NCI-H446 treated with DMSO at 0.1 percent for 48 hours (cell line): ENCODE measurements around the gene FGF10.

Experiments used
- DNase-seq: peaks from one replicate; lab custom pipeline; 2025; lab: John Stamatoyannopoulos, UW

FGF10 gene

GRCh38 chr5:44356231-44356630 lies 33.0 kb downstream of the FGF10 start:
- no peak for DNase-seq

GRCh38 chr5:44345871-44346270 lies 43.3 kb downstream of the FGF10 start:
- no peak for DNase-seq

GRCh38 chr5:44336708-44337107 lies 52.5 kb downstream of the FGF10 start:
- no peak for DNase-seq

GRCh38 chr5:44334622-44335021 lies 54.6 kb downstream of the FGF10 start:
- no peak for DNase-seq

- DNase-seq, result peak; percentile 70
These were observed 56.8 kb downstream of the FGF10 start for GRCh38 chr5:44332285-44332971.

GRCh38 chr5:44331471-44332050 lies 57.7 kb downstream of the FGF10 start:
- no peak for DNase-seq

- no peak for DNase-seq
These were observed 59.5 kb downstream of the FGF10 start for GRCh38 chr5:44329716-44330115.

- DNase-seq, result no peak
These were observed 68.0 kb downstream of the FGF10 start for GRCh38 chr5:44321144-44321725.

- no peak for DNase-seq
These were observed 69.0 kb downstream of the FGF10 start for GRCh38 chr5:44320188-44320587.

- DNase-seq, result no peak
These were observed 70.3 kb downstream of the FGF10 start for GRCh38 chr5:44318883-44319282.

- DNase-seq, result no peak
These were observed 76.8 kb downstream of the FGF10 start for GRCh38 chr5:44312374-44312773.

- no peak for DNase-seq
These were observed 88.7 kb downstream of the FGF10 start for GRCh38 chr5:44300551-44300950.

GRCh38 chr5:44299394-44299793 lies 89.8 kb downstream of the FGF10 start:
- DNase-seq, result no peak

GRCh38 chr5:44294516-44294915 lies 94.7 kb downstream of the FGF10 start:
- no peak for DNase-seq

GRCh38 chr5:44292736-44293135 lies 96.5 kb downstream of the FGF10 start:
- DNase-seq, result no peak

GRCh38 chr5:44278469-44278868 lies 110.8 kb downstream of the FGF10 start:
- DNase-seq, result no peak

- no peak for DNase-seq
These were observed 113.3 kb downstream of the FGF10 start for GRCh38 chr5:44275908-44276307.

- DNase-seq, result no peak
These were observed 113.9 kb downstream of the FGF10 start for GRCh38 chr5:44275329-44275728.

GRCh38 chr5:44267909-44268308 lies 121.3 kb downstream of the FGF10 start:
- no peak for DNase-seq

- no peak for DNase-seq
These were observed 122.2 kb downstream of the FGF10 start for GRCh38 chr5:44266882-44267576.

GRCh38 chr5:44265713-44266112 lies 123.5 kb downstream of the FGF10 start:
- DNase-seq, result no peak

- DNase-seq, result no peak
These were observed 128.4 kb downstream of the FGF10 start for GRCh38 chr5:44260793-44261192.
